H1 (cell line): ENCODE measurements around the gene SPEM1. TPM values are rescaled to one million over a fixed set of nuclear protein-coding genes. Genes with fewer than 3 reads are reported as not detected.

Experiments
- ASH2L ChIP-seq: fragments of 200-600, 300-600 bp; sonication (generic); IDR thresholded peaks from one replicate; pipeline ENCODE4 v1.7.1; 2017; ENCODE audit warnings: low read length
- HDAC2 ChIP-seq, 2 experiments: fragments of 300-600 bp in 1 of 2; sonication (generic) in 1 of 2; IDR thresholded peaks; 2 replicates each; pipeline ENCODE4 v1.6.1; 2011 to 2012; ENCODE audit warnings: low read depth in 2 of 2, low read length in 2 of 2, mild to moderate bottlenecking in 2 of 2, moderate library complexity in 2 of 2, borderline replicate concordance in 1 of 2, inconsistent platforms in 1 of 2
- JUN ChIP-seq: IDR thresholded peaks from 2 replicates; pipeline ENCODE4 v1.6.1; 2011; ENCODE audit warnings: low read depth, mild to moderate bottlenecking, improper control_type of control experiment, low read length
- NANOG ChIP-seq: IDR thresholded peaks from 2 replicates; pipeline ENCODE4 v1.6.1; 2011; ENCODE audit warnings: low read length, low read depth, mild to moderate bottlenecking, inconsistent platforms; ENCODE audit not compliant: insufficient read depth, poor library complexity, severe bottlenecking
- SAP30 ChIP-seq: fragments of 300-600 bp; sonication (generic); IDR thresholded peaks from 2 replicates; pipeline ENCODE4 v1.7.1; 2012; ENCODE audit warnings: low read length, moderate library complexity, mild to moderate bottlenecking, inconsistent platforms; ENCODE audit not compliant: insufficient read depth, insufficient replicate concordance
- SIN3A ChIP-seq, 2 experiments: IDR thresholded peaks in 1 of 2; conservative IDR thresholded peaks in 1 of 2; 2 replicates each; pipeline ENCODE4 v1.6.1; 2011 to 2012; ENCODE audit warnings: low read length in 2 of 2, improper control_type of control experiment in 1 of 2, low read depth in 1 of 2, mild to moderate bottlenecking in 1 of 2
- SUZ12 ChIP-seq: fragments of 200-600 bp; sonication (generic); IDR thresholded peaks from 2 replicates; pipeline ENCODE4 v1.6.1; 2012; ENCODE audit warnings: mild to moderate bottlenecking, inconsistent platforms, low read length, moderate library complexity, mixed read lengths
- ZNF274 ChIP-seq: IDR thresholded peaks from 2 replicates; pipeline ENCODE4 v1.7.0; 2012; ENCODE audit warnings: low read length, borderline replicate concordance; ENCODE audit errors: extremely low read depth
- polyA plus RNA-seq, 7 experiments: library from polyadenylated mRNA; depleted of rRNA in 3 of 7; stranded (reverse) in 5 of 7; unstranded in 2 of 7; fragments of >200 nt in 5 of 7; fragments of 200-250 nt in 2 of 7; gene quantifications; 1 replicate in 5 of 7; 2 replicates in 1 of 7; 4 replicates in 1 of 7; pipeline versions ENCODE4 v1.2.1 to v1.2.3, GENCODE V29; 2011 to 2013; ENCODE audit warnings: missing spikeins in 2 of 7, mixed read lengths in 2 of 7
- total RNA-seq: library from RNA; stranded (reverse); fragmentation: NEBNext Ultra II Directional; extraction: Animal tissue kit (Norgen Biotek cat#: 25700); gene quantifications from 2 replicates; pipeline ENCODE4 v1.2.1, GENCODE V29; 2021

Gene SPEM1
- total and polyA plus RNA-seq, 2 of the 8 experiments (the other 6 are each of a cell fraction or from before 2014, with no cell fraction given), result not detected

- TF ChIP-seq SAP30 (no peak), SUZ12 (no peak), JUN (no peak), SIN3A (conservative IDR thresholded peaks at IDR 0.05 in 1 of 2, IDR thresholded peaks at IDR 0.05 in 1 of 2; ENCODE audit: low read depth in 1 of 2, low read length in 2 of 2) (peak; percentile 28 to 50; a peak in 3 of 4 replicates), ZNF274 (no peak), HDAC2 (IDR thresholded peaks at IDR 0.05; ENCODE audit: borderline replicate concordance in 1 of 2, low read depth in 2 of 2, low read length in 2 of 2) (no peak), NANOG (no peak), ASH2L (no peak)
These were observed 18.0 kb downstream of the SPEM1 start (continued) for GRCh38 chr17:7437950-7438614.
